Activated CD8-positive, alpha-beta memory T cell treated with anti-CD3 and anti-CD28 coated beads for 4 hours (primary cell): ENCODE data around the gene LBHD2.
"Not testable (repeated sequence)": the region's sequence is repeated elsewhere in the genome, so short reads cannot be mapped to it uniquely, and the experiment has no call there.

Experiments
- DNase-seq, 2 donors: peaks; one replicate each; pipeline ENCODE4 v3.0.0-alpha.2; 2020; ENCODE audit warnings: low read depth in 2 of 2

LBHD2 gene

DNA sequence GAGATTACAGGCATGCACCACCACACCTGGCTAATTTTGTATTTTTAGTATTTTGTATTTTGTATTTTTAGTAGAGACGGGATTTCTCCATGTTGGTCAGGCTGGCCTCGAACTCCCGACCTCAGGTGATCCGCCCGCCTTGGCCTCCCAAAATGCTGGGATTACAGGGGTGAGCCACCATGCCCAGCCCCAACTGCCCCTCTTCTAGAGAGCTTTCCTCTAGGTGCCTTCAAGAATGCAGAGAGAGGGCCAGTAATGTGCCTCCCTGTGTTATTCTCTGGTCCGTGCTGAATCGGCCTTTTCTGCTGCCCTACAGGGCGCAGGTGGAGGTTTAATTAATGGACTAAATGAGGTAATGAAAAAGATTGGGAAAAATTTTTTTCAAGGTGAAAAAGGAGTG, 35.5 kb downstream of the LBHD2 start:
- not testable (repeated sequence) for DNase-seq

DNA sequence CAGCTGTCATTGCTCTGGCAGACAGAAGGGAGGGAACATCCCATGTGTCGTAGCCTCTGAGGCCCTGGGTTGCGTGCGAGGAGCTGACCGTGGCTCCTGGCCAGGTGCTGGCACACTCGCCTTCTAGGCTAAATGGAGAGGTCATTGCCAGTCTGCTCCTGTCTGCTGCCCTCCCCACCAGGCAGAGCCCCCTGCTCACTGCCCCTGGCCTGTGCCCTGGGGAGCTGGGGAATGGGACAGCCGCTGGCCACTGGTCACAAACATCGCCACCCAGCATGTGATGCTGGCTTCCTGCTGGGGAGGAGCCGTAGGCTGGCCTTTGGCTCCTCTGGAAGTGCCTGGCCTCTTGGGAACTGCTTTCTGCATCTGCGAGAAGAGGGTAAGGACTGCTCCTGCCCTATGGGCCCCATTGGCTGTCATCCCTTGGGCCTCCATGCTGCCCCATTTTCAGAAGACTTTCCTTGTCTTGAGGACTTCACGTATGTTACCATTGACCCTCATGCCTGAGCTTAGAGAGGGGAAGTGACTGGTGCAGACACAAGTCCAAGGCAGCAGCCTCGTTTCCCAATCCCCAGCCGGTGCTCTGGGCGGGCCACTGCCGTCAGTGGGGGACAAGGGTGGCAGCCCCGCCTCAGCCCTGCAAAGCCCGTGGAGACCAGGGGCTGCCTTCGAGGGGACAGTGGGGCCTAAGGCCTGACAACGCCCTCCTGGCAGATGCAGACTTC, 37.3 kb downstream of the LBHD2 start:
- no peak for DNase-seq

DNA sequence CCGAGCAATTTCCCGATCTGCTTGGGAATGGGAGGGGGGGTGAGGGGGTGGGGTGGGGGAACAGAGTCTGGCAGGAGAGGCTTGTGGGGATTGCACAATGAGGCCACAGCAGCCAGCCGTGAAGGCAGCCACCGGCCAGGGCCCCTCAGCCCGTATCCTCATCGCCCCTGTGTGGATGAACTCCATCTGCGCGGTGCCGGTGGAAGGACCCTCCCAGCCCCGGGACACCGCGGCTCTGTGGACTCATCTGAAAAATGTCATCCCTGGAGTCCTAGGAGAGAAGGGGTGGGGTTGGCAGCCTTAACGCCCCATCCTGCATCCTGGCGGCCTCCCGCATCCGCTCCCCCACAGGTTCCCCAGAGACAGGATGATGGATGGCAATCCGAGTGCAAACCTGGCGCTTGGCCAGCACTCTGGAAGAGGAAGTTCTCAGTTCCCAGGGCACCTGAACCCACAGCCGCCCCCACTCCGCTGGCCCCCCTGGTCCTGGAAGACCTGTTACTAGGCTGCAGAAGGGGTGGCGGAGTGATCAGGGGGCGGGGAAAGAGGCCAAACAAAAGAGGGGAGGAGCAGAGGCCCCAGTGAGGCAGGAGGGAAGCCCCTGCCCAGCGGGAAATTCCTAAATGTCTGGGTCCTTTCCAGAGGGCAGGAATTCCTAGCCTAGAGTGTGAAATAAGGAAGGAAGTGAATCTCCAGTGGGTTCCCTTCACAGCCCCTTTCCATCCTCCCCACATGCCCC, 38.0 kb downstream of the LBHD2 start:
- DNase-seq: no peak

DNA sequence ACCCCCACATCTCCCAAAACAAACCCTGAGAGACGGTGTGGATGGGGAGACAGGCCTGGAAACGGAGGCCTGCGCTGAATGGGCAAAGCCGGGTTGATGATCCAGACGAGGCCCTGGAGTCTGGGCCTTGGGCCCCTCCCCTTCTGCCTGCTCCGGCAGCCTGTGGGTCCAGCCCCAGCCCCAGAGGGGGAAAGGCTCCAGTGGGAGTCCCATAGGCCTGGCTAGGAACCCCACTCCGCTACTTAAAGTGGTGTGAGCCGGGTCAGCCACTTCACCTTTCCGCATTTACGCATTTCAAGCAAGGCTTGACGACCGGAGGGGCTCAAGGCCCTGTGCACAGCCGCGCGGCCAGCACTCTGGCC, 38.6 kb downstream of the LBHD2 start:
- DNase-seq: no peak

DNA sequence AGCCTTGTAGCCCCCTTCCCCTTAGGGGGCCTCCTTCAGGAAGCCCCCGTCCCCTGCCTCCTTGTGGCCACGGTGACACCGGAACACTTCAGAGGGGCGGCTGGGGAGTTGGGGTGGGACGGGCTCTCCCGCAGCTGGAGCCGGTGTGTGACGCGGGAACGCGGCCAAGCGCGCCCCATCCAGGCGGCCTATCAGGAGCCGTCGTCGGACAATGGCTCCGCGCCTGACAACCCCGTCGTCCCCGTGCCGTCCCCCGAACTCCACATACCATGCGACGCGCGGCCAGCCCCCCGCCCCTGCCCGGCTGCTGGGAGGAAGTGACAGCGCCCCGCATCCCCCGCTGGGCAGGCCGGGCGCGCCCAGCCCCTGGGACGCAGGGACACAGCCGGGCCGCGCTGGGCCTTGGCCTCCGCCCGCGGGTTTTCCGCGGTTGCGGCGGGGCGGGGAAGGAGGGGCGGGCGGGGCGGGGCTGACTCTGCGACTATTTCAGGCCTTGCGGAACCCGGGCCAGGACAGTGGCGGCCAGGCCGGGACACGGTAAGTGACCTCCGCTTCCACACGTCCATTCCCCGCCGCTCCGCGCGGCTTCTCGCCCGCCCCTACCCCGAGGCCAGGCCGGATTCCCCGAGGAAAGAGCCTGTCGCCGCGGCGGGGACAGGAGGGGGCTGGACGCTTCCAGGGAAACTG, 39.1 kb downstream of the LBHD2 start, which contains the start of gene TNFAIP2:
TNFAIP2 (plus strand) TSS at position 515 of the 687 bp plus-strand sequence. CDS start 2,997 bp downstream, outside the sequence.
- no peak for DNase-seq

DNA sequence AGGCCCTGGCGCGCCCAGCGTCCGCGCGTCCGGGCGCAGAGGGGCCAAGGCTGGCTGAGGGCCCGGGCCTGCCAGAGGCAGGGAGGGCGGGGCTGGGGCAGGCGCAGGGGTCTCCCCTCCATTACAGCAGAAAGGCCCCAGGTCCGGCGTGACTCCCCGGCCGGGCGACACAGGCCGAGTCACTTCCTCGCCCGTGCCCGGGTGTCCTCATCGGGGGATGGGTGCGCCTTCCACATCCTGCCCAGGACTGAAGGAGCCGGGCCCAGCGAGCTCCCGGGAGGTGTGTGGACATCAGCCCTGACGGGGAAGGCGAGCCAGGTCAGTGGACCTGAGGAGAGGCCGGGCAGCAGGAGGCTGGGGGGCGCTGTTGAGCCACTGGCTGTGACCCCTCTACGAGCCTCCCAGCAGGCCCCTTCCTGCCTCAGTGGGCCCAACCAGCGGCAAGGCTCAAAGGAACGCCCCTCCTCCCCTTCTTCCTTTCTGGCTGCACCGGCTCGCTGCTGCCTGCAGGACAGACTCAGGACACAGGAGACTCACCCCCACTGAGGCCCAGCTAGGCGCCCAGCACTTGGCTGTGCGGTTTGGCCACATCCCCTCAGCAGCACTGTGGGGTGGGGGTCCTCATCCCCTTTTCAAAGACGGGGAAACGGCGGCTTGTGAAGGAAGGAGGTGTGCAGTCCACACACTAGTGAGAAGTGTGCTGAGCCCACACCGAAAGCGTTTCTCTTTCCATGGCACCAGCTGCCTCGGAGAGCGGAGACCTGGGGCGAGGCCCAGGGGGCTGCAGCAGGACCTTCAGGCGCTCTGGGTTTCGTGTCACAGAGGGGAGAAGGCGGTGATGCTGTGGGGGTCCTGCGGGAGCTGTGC, 39.9 kb downstream of the LBHD2 start:
- DNase-seq: no peak

DNA sequence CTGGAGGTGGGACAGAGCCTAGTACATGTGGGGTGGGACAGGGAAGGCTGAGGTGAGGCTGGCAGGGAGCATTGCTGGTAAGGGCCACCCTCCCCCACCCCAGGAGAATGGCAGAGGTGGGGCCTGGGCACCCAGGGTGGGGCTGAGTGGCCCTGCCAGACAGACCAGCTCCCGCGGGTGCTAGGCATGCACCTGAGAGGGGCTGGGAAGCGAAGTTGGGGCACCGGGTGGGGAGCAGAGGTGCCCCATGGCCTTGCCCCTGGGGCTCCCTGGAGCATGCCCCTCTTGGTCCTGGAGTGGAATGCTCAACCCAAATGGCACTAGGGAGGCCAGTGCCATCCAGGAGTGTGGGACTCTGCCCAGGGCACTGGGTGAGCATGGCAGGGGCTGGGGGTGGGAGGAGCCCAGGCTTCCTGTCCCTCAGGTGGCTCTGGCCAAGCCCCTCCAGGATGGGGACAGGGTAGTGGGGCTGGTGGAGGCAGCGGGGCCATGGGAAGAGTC, 40.5 kb downstream of the LBHD2 start:
- no peak for DNase-seq

DNA sequence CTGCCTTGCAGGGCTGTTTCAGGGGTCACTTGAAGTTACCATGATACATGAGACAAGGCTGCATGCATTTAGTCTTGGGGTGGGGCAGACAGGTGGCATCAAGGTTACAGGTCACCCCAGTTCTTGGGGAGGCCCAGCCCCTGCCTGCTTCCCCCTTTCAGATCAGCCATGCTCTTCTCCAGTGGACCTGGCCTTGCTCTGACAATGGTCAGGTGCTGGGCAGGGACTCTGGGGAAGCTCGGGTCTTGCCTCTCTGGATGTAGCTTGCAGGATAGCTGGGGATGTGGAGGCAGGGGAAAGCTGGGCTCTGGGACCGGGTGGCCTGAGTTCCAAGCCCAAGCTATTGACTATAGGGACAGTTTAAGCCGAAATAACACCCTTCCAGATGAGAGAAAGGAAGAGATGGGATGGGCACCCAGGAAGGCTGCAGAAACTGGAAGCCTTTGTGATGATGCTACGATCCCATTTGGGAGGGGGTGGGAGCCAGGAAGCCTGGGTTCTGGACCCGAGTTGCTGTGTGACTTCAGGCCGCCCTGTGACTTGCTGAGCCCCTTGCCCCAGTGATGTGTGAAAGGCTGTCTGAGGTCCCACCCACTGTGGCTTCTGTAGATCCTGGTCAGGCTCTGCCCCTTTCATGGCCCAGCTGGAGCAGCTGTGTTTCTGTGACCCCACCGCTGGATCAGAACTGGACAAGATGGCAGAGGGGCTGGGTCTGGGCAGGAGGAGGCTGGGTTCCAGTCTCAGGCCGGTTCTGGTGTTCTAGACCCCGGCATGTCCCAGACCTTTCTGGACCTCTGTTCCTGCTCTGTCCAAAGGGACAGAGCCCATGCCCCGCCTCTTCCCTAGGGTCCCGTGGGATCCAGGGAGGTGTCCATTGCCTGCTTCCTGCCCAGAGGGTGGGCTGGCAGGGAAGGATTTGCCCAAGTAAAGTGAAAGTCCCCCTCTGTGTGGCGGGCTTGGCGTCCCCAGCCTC, 41.4 kb downstream of the LBHD2 start:
- no peak for DNase-seq

DNA sequence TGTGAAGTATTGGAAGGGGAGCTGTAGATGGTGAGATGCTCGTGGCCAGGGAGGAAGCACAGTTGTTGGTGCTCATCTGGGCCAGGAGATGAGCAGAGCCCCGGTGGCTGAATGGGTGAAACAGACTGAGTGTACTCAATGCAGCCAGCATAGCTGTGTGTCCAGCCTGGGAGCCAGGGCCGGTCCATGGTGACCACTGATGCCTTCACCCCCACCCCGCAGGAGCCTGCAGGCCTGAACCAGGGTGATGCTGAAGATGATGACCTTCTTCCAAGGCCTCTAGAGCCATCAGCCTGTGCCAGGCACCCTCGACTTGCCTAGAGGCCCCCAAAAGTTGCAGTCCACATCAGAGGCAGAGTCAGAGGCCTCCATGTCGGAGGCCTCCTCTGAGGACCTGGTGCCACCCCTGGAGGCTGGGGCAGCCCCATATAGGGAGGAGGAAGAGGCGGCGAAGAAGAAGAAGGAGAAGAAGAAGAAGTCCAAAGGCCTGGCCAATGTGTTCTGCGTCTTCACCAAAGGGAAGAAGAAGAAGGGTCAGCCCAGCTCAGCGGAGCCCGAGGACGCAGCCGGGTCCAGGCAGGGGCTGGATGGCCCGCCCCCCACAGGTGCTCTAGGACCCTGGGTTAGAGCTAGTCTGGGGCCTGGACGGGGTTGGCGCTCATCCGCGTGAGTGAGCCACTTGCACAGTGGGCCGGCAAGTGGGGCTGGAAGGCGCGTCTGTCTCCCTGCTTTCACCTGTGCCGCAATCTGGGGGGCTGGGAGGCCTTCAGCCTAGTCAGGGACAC, 42.3 kb downstream of the LBHD2 start:
- no peak for DNase-seq

DNA sequence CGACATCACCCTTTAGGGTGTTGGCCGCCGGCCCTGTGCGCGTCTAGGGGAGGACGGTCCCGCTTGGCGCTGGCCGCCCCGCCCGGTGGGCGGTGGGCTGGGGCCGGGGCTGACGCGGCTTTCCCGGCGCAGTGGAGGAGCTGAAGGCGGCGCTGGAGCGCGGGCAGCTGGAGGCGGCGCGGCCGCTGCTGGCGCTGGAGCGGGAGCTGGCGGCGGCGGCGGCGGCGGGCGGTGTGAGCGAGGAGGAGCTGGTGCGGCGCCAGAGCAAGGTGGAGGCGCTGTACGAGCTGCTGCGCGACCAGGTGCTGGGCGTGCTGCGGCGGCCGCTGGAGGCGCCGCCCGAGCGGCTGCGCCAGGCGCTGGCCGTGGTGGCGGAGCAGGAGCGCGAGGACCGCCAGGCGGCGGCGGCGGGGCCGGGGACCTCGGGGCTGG, 42.9 kb downstream of the LBHD2 start:
- no peak for DNase-seq

DNA sequence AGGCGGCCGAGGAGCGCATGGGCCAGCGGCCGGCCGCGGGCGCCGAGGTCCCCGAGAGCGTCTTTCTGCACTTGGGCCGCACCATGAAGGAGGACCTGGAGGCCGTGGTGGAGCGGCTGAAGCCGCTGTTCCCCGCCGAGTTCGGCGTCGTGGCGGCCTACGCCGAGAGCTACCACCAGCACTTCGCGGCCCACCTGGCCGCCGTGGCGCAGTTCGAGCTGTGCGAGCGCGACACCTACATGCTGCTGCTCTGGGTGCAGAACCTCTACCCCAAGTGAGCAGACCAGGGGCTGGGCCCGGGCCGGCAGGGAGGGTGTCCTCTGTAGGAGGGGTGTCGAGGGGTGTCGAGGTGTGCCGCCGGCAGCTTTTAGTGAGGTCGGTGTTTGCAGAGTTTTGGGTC, 43.3 kb downstream of the LBHD2 start:
- no peak for DNase-seq

DNA sequence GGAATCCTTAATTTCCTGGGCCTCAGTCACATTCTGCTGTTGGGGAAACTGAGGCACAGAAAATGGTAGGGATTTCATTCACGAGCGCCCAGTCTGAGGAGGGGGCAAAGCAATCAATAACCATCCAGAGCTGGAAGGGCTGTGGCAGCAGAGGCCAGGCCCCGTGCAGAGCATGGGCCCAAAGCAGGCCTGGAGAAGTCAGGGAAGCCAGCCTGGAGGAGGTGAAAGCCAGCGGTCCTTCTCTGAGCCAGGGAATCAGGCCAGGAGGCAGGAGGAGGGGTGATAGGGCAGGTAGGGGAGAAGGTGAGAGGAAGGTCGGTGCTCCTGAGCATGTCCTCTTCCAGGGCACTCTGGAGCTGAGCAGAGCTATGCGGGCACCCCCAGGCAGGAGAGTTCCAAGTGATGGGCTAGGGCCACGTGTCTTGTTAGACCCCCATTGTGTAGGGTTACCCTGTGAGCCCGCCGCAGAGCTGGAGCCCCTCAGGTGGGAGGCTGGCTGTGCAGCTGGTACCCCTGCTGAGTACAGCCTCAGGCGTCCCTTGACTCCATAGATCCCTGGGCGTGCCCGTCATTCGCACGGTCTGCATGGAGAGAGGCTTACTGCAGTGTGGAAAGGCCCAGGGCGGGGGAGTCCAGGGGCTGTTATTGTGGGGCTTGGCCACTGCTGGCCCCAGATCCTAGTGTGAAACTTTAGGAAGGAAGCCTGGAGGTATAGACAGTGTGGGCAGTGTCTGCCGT, 44.0 kb downstream of the LBHD2 start:
- DNase-seq: no peak

DNA sequence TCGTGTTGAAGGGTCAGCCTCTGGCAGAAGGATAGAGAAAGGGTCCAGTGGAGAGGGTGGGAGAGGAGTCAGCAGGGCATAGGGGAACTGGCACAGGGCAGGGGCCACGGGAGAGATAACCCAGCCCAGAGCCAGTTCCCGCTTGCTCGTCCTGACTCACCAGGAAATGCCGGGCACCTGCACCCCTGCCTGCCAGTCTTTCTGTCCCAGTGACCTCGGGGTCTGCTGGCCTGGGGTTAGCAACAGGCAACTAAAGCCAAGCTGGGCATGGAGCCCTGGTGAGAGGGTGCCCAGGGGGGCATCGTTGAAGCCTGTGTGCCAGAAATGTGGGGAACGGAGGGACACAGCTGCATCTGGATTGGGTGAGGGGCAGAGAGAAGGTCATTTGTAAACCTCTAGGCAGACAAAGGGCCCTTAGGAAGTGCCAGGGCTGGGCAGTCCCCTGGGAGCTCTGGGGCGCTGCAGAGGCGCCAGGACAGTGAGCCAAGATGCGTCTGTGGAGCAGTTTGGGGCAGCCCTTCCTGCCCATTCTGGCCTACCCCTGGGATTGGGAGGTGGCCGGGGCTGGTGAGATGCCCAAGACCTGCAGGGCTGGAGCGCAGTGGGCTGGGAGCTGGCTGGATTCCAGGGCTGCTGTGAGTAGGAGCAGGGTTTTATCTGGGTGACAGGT, 44.8 kb downstream of the LBHD2 start:
- DNase-seq: no peak

DNA sequence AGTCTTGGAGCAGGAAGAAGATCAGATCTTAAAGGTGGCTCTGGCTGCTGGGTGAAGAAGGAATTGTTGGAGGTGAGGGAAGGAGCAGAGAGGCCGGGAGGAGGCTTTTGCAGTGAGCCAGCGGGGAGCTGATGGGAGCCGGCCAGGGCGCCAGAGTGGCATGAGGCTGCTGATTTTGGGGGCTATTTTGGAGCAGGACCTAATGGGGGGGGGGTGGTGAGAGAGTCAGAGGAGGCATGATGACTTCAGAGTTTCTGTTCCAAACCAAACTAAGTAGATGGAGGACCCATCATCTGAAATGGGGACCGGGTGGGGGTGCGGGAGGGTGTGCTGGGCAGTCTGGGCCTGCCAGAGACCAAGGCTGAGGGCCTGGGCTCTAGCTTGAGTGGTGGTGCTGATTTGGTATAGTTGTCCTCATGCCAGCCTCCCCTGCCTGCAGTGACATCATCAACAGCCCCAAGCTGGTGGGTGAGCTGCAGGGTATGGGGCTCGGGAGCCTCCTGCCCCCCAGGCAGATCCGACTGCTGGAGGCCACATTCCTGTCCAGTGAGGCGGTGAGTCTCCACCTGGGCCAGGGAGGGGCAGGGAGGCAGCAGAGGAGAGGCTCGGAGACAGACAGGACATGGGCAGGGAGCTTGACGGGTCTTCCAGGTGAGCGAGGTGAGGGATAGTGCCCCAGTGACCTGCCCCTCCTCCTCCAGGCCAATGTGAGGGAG, 45.4 kb downstream of the LBHD2 start:
- DNase-seq: no peak

DNA sequence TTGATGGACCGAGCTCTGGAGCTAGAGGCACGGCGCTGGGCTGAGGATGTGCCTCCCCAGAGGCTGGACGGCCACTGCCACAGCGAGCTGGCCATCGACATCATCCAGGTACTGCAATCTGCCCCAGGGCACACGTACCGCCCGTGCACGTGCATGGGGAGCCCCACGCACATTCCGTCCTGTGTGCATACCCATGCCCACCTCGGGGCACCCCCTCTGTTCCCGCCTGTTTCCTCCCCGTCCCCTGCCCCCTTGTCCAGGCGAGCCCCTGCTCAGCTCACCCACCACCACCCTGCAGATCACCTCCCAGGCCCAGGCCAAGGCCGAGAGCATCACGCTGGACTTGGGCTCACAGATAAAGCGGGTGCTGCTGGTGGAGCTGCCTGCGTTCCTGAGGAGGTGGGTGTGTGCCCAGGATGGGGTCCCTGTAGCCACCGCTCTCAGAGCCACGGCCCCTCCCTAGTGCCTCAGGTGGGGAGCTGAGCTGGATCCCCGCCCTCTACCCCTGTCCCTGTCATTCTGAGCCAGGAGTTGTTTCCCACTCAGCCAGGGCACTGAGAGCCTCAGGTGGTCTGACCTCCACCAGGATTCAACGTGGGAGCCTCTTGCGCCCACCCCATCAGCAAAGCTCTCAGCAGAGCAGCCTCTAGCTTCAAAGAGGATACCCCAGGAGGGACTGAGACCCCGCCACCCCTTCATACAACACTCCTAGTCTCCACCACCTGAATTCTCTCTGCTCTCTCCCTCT, 46.2 kb downstream of the LBHD2 start:
- no peak for DNase-seq

DNA sequence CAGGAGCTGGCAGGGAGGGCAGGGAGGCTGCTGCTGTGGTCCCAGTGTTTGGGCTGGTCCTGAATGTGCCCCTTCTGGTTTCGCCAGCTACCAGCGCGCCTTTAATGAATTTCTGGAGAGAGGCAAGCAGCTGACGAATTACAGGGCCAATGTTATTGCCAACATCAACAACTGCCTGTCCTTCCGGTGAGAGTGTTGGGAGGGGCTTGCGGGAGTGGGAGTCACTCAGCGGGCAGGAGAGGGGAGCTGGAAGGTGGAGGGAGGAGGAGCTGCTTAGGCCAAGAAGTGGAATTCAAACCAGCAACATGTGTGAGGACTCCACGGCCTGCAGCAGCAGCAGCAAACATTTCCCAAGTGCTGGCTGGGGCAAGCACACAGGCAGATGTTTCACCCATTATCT, 47.0 kb downstream of the LBHD2 start:
- no peak for DNase-seq

DNA sequence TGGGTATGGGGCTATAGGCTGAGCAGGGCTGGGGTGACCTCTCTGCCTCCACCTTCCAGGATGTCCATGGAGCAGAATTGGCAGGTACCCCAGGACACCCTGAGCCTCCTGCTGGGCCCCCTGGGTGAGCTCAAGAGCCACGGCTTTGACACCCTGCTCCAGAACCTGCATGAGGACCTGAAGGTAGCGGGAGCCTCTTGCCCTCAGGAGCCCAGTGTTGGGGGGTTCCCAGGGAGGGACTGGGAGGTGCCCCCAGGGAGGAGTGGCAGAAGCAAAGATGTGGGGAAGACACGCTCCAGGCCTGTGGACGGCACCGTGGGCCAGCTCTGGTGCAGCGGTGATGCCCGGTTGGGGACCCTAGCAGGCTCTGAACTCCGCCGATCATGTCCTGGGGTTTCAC, 47.6 kb downstream of the LBHD2 start:
- DNase-seq: no peak
